ENCODE measurements around the gene SCN1B. TPM values are rescaled to one million over a fixed set of nuclear protein-coding genes. Genes with fewer than 3 reads are reported as not detected.

The SCN1B gene
- total and polyA plus RNA-seq, 4 donors: 1.5 to 12.6 (median 9.0) TPM

GRCh38 chr19:35081201-35081600 is 50.9 kb downstream of the SCN1B start:
- Histone ChIP-seq H3K9me3 (ENCODE audit: control insufficient read depth in 4 of 4, insufficient read depth in 3 of 4, low read length in 3 of 4) (no peaks in the 10 kb centered on the region), H3K9ac (ENCODE audit: insufficient read depth in 1 of 2, low read length in 2 of 2) (no peak overlapping the region), H3K4me1 (ENCODE audit: control insufficient read depth in 5 of 5, insufficient read depth in 5 of 5, low read length in 5 of 5) (no peaks in the 10 kb centered on the region), H3K4me3 (no peak overlapping the region), H3K27me3 (ENCODE audit: control insufficient read depth in 3 of 3, insufficient read depth in 3 of 3, low read length in 2 of 3) (no peaks in the 10 kb centered on the region), H3K27ac (ENCODE audit: low read depth in 1 of 2, low read length in 1 of 2) (no peak overlapping the region), H3K36me3 (ENCODE audit: control insufficient read depth in 4 of 4, insufficient read depth in 4 of 4, low read length in 4 of 4) (no peaks in the 10 kb centered on the region)
- no peak for DNase-seq
- WGBS, 2 donors: 83 to 93% methylated on average over 6 of the region's 6 CpGs
- ATAC-seq (ENCODE audit: insufficient read depth, low FRiP score): no peak
- TF ChIP-seq CTCF (IDR thresholded peaks at IDR 0.05; ENCODE audit: control extremely low read depth, extremely low read depth): no peak

GRCh38 chr19:35083691-35084508 is 53.6 kb downstream of the SCN1B start:
- Histone ChIP-seq H3K36me3 (ENCODE audit: control insufficient read depth in 4 of 4, insufficient read depth in 4 of 4, low read length in 4 of 4) (no peaks in the 10 kb centered on the region), H3K27ac (ENCODE audit: low read depth in 1 of 2, low read length in 1 of 2) (no peak overlapping the region), H3K27me3 (ENCODE audit: control insufficient read depth in 3 of 3, insufficient read depth in 3 of 3, low read length in 2 of 3) (no peaks in the 10 kb centered on the region), H3K4me1 (ENCODE audit: control insufficient read depth in 5 of 5, insufficient read depth in 5 of 5, low read length in 5 of 5) (no peaks in the 10 kb centered on the region), H3K4me3 (no peak overlapping the region), H3K9me3 (ENCODE audit: control insufficient read depth in 4 of 4, insufficient read depth in 3 of 4, low read length in 3 of 4) (no peaks in the 10 kb centered on the region), H3K9ac (ENCODE audit: insufficient read depth in 1 of 2, low read length in 2 of 2) (no peak overlapping the region)
- no peak for TF ChIP-seq CTCF (IDR thresholded peaks at IDR 0.05; ENCODE audit: control extremely low read depth, extremely low read depth)
- ATAC-seq (ENCODE audit: insufficient read depth, low FRiP score) (no peak), DNase-seq (no peak)
- whole genome bisulfite sequencing, 2 donors: 85 to 93% methylated on average over 15 of the region's 15 CpGs

DNA sequence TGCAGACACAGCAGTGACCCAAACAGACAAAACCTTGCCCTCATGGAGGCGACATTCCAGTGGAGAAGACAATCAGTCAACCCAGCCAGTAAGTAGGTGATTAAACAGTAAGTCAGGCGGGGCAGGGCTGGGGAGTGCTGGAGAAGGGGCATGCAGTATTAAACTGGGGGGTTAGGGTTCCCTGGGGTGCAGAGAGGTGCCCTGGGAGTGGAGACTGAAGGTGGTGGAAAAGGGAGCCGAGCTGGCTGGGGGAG is 54.2 kb downstream of the SCN1B start:
- H3K27me3 ChIP-seq (ENCODE audit: control insufficient read depth in 3 of 3, insufficient read depth in 3 of 3, low read length in 2 of 3): no peaks in the 10 kb centered on the region
- ATAC-seq (ENCODE audit: insufficient read depth, low FRiP score) (no peak), DNase-seq (no peak)
- no peak overlapping the region for H3K9ac ChIP-seq (ENCODE audit: insufficient read depth in 1 of 2, low read length in 2 of 2)
- H3K27ac ChIP-seq (ENCODE audit: low read depth in 1 of 2, low read length in 1 of 2): no peak overlapping the region
- H3K4me3 ChIP-seq: no peak overlapping the region
- no peaks in the 10 kb centered on the region for H3K4me1 ChIP-seq (ENCODE audit: control insufficient read depth in 5 of 5, insufficient read depth in 5 of 5, low read length in 5 of 5)
- no peaks in the 10 kb centered on the region for H3K9me3 ChIP-seq (ENCODE audit: control insufficient read depth in 4 of 4, insufficient read depth in 3 of 4, low read length in 3 of 4)
- 88 to 90% methylated on average over 3 of the region's 3 CpGs for WGBS, 2 donors
- TF ChIP-seq CTCF (IDR thresholded peaks at IDR 0.05; ENCODE audit: control extremely low read depth, extremely low read depth): no peak
- no peaks in the 10 kb centered on the region for H3K36me3 ChIP-seq (ENCODE audit: control insufficient read depth in 4 of 4, insufficient read depth in 4 of 4, low read length in 4 of 4)

- H3K36me3 ChIP-seq (ENCODE audit: control insufficient read depth in 4 of 4, insufficient read depth in 4 of 4, low read length in 4 of 4): no peaks in the 10 kb centered on the region
- DNase-seq (no peak), ATAC-seq (ENCODE audit: insufficient read depth, low FRiP score) (no peak)
- no peak for TF ChIP-seq CTCF (IDR thresholded peaks at IDR 0.05; ENCODE audit: control extremely low read depth, extremely low read depth)
- H3K27ac ChIP-seq (ENCODE audit: low read depth in 1 of 2, low read length in 1 of 2): no peak overlapping the region
- peaks cover 0 to 3% (median 0%) of the 10 kb centered on the region in 3 donors for H3K27me3 ChIP-seq (ENCODE audit: control insufficient read depth in 3 of 3, insufficient read depth in 3 of 3, low read length in 2 of 3)
- no peak overlapping the region for H3K9ac ChIP-seq (ENCODE audit: insufficient read depth in 1 of 2, low read length in 2 of 2)
- peaks cover 0 to 4% (median 0%) of the 10 kb centered on the region in 5 donors for H3K4me1 ChIP-seq (ENCODE audit: control insufficient read depth in 5 of 5, insufficient read depth in 5 of 5, low read length in 5 of 5)
- no peaks in the 10 kb centered on the region for H3K9me3 ChIP-seq (ENCODE audit: control insufficient read depth in 4 of 4, insufficient read depth in 3 of 4, low read length in 3 of 4)
- no peak overlapping the region for H3K4me3 ChIP-seq
- WGBS, 2 donors: 69 to 73% methylated on average over 6 of the region's 6 CpGs
Observed at GRCh38 chr19:35085947-35086346, 55.7 kb downstream of the SCN1B start.
